GM18519 (cell line): ENCODE results near the gene ARHGAP33.
"Not testable (repeated sequence)": the region's sequence is repeated elsewhere in the genome, so short reads cannot be mapped to it uniquely, and the experiment has no call there.

Source experiments
- ATAC-seq: cut with Tn5 transposase; IDR thresholded peaks from one replicate; pipeline ENCODE4 v1.9.1; 2021; ENCODE audit warnings: mild to moderate bottlenecking, moderate library complexity; ENCODE audit not compliant: unreplicated experiment, low FRiP score

Gene ARHGAP33

GRCh38 chr19:35791814-35792279 lies 16.5 kb downstream of the ARHGAP33 start:
- no peak for ATAC-seq

DNA sequence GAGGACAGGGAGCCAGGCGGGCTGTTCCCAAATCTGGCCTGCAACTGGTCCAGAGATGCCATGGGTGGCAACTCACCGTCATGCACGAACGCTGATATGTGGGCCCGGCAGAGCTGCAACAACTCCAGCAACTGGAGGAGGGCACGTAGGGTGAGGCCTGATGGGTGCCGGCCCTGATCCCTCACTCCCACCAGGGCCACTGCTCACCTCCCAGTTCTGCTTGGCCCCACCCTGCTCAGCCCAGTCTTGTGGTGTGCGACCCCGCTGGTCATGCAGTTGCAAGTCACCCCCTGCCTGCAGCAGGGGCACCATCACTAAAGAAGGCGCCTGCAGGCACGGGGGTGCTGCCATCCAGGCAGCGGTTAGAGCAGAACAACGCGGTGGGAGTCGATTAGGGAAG lies 16.9 kb downstream of the ARHGAP33 start:
- ATAC-seq: no peak

GRCh38 chr19:35792888-35793287 lies 17.5 kb downstream of the ARHGAP33 start:
- no peak for ATAC-seq

GRCh38 chr19:35793381-35794165 lies 18.2 kb downstream of the ARHGAP33 start:
- ATAC-seq: no peak

- ATAC-seq: not testable (repeated sequence)
Measured at GRCh38 chr19:35795564-35795963, 20.2 kb downstream of the ARHGAP33 start.

DNA sequence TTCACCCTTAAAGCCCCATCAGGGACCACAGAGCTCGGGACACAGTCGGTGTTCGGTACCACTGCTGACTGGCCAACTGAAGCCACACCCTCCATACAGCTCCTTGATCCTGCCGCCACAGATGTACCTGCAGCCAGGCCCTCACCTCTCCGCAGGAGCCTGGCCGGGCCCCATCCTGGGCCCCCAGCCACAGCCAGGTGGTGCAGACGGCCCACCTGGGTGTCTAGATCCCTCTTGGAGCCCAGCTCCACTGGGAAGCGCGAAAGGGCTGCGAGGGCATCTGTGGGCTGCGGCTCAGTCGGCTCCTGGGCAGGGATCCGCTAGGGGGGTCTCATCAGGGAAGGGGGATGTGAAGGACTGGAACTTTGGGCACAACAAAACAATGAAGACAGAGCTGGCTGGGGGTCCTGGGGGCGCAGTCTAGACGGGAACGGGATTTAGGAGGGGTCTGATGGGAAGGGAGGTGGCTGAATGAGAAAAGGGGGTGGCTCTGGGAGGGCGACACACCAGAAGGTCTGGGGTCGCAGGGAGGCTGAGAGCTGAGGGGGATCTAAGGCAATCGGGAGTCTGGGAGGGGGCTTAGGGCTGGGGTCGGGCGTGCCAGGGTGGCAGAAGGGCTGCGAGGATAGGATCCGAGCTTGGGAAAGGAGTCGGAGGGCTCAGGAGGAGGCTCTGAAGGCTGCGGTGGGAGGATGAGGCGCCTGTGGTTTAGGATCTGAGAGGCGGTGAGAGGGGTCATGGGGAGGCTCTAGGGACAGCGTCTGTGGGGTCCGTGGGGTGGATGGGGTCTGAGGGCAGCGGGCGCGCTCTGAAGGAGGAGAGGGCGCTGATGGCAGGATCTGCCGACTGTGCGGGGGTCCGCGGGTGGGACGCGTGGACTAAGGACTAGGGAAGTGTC lies 21.5 kb downstream of the ARHGAP33 start:
- ATAC-seq: no peak

- ATAC-seq: no peak
Measured at GRCh38 chr19:35797663-35798062, 22.3 kb downstream of the ARHGAP33 start.

DNA sequence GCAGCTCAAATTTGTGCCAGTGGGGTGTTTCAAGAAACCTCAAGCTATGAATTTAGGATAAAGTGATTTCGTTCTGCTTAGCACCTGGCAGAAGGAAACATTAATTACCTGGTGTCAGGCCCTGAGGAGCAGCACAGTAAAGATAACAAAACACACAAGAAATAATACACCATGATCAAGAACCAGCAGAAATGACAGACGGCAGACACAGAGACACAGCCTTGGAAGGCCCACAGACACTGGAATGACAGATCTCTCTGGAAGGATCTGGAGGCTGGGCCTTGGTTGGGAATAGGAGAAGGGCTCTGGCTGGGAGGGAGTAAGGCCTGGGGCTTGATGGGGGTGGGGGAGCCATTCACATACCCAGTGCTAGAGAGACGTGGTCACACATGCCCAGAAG lies 26.5 kb downstream of the ARHGAP33 start:
- ATAC-seq: no peak

DNA sequence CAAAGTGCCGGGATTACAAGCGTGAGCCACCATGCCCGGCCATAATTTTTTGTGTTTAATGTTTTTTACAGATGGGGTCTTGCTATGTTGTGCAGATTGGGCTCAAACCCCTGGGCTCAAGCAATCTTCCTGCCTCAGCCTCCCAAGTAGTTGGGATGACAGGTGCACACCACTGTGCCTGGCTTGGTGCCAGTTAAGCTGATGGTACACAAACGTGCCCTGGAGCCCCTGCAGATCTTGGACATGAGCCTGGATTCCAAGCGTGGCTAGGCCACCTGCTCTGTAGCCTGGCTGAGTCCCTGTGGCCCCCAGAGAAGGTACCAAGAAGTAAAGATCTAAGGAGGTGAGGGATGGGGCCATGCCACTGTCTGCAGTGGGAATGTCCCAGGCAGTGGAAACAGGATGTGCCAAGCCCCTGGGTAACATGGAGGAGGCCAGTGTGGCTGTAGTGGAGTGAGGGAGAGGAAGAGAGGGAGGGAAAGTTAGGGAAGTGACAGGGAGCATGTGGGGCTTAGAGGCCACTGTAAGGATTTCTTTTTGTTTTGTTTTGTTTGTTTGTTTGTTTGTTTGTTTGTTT lies 30.2 kb downstream of the ARHGAP33 start:
- ATAC-seq: no peak

DNA sequence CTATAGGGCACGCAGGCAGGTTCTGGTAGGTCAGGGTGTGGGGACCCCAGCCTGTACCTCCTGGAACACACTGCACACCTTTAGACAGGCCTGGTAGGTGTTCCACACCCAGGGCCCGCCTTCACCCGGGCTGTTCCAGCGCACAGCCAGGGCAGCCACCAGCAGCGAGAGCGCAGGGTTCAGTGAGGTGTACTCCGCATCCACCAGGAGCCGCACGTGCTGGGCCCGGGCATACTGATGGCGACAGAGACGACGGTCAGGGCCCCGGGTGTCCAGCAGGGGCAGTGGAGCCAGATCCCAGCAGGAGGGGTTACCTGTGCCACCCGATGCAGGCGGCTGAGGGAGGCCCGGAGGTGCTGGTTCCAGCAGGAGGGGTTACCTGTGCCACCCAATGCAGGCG lies 31.2 kb downstream of the ARHGAP33 start:
- ATAC-seq: no peak

DNA sequence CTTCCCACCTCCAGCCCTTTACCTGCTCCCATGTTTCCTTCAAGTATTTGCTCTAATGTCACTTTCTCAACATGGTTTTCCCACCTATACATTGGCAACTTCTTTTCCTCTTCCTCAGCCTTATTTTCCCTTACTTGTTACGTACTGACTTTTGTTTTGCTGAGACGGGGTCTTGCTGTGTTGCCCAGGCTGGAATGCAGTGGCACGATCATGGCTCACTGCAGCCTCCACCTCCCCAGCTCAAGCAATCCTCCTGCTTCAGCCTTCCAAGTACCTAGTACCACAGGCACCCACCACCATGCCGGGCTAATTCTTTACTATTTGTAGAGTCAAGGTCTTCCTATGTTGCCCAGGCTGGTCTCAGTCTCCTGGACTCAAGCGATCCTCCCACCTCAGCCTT lies 32.3 kb downstream of the ARHGAP33 start:
- no peak for ATAC-seq

- ATAC-seq: no peak
Measured at GRCh38 chr19:35811317-35812219, 36.2 kb downstream of the ARHGAP33 start.

DNA sequence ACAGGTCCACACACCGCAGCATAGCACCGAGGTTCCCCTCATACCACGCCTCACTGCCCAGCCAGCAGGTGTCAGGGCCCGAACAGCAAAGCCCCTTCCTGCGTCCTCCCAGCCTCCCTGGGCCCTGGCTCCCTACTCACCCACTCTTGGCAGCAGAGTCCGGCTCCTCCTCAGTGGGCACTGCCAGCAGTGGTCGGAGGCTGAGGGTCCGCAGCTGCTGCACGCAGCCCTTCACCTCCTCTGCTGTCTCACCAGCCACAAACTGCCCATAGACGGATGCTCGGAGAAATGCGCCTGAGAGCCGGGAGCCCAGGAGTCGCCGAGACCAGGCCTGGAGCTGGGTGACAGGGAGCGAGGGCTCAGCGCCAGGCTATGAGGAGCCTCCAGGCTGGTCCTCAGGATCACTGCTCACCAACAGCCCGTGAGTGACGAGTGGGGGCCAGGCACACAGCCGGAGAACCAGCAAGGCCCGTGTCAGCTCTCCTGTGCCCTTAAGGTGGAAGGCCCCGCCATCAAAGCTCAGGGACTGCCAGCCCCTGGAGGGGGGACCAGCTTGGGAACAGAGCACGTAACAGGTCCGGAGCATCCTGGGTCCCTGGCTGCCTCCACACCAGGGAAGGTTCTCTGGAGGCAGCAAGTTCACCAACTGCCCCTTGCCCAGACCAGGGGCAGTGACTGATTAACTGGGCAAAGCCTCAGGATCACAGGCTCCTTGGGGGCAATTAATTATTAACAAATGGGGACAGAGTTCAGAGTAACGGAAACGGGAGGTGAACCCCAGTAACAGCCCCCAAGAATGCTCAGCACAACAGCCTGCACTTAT lies 37.1 kb downstream of the ARHGAP33 start, which contains the start of gene PRODH2:
Gene PRODH2, minus strand, starts transcription at position 626 of the 823 bp plus-strand sequence. Its CDS starts 40 bp downstream, at position 586.
- ATAC-seq: no peak

DNA sequence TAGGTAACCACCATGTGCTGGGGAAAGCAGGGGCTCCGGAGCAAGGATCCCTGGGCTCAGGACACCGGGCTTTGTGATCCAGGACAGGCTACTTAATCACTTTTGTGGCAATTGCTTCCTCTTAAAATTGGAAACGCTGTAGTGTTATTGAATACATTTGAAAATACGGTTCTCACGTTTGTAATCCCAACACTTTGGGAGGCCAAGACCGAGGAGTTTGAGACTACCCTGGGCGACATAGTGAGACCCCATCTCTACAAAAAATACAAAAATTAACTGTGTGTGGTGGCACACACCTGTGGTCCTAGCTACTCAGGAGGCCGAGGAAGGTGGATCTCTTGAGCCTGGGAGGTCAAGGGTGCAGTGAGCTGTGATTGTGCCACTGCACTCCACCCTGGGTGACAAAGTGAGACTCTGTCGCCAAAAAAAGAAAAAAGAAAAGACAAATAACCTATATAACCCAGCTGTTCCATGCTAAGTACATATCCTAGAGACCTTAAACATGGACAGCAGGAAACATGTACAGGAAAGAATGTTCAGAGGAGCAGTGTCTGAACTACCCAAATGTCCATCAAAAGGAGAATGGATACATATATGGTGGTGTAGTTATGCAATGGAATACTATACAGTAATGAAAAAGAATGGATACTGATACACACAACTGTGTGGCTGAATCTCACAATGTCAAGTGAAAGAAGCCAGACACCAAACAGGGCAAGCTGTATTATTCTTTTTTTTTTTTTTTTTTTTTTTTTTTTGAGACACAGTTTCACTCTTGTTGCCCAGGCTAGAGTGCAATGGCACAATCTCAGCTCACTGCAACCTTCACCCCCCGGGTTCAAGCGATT lies 37.9 kb downstream of the ARHGAP33 start:
- ATAC-seq: no peak

- ATAC-seq: no peak
Measured at GRCh38 chr19:35816262-35816661, 40.9 kb downstream of the ARHGAP33 start.

DNA sequence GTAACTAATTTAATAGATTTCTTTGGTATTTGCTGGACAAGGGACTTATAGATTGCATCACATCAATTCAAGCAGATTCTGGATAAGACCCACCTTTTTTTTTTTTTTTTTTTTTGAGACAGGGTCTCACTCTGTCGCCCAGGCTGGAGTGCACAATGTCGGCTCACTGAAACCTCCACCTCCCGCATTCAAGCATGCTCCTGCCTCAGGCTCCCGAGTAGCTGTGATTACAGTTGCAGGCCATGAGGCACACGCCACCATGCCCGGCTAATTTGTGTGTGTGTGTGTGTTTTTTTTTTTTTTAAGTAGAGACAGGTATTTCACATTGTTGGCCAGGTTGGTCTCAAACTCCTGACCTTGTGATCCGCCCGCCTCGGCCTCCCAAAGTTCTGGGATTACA lies 41.5 kb downstream of the ARHGAP33 start:
- no peak for ATAC-seq

GRCh38 chr19:35818445-35818844 lies 43.1 kb downstream of the ARHGAP33 start:
- ATAC-seq: no peak

- ATAC-seq: no peak
Measured at GRCh38 chr19:35822579-35822978, 47.2 kb downstream of the ARHGAP33 start.
